H1 (cell line): ENCODE results near the gene LRRC27.

Experiments
- CHD2 ChIP-seq: IDR thresholded peaks from 2 replicates; pipeline ENCODE4 v1.6.1; 2012; ENCODE audit warnings: low read length, improper control_type of control experiment
- CTCF ChIP-seq, 3 experiments: IDR thresholded peaks; 1 replicate in 2 of 3; 2 replicates in 1 of 3; pipeline versions ENCODE4 v1.5.1 to v1.6.1; 2011; ENCODE audit warnings: low read length in 3 of 3, mild to moderate bottlenecking in 3 of 3, inconsistent platforms in 2 of 3, low read depth in 1 of 3, moderate library complexity in 1 of 3; ENCODE audit not compliant: insufficient read depth in 1 of 3; ENCODE audit errors: control extremely low read depth in 1 of 3
- POLR2A ChIP-seq, 2 experiments: IDR thresholded peaks; 1 replicate in 1 of 2; 2 replicates in 1 of 2; pipeline ENCODE4 v1.6.1; 2011; ENCODE audit warnings: low read depth in 2 of 2, low read length in 2 of 2, mild to moderate bottlenecking in 2 of 2; ENCODE audit errors: control extremely low read depth in 1 of 2
- SAP30 ChIP-seq: fragments of 300-600 bp; sonication (generic); IDR thresholded peaks from 2 replicates; pipeline ENCODE4 v1.7.1; 2012; ENCODE audit warnings: low read length, moderate library complexity, mild to moderate bottlenecking, inconsistent platforms; ENCODE audit not compliant: insufficient read depth, insufficient replicate concordance
- SP1 ChIP-seq: IDR thresholded peaks from 2 replicates; pipeline ENCODE4 v1.6.1; 2011; ENCODE audit warnings: low read depth, low read length

GRCh38 chr10:132291826-132292225, 40.2 kb upstream of the LRRC27 start:
- TF ChIP-seq SAP30 (no peak), CHD2 (no peak), SP1 (no peak), CTCF (IDR thresholded peaks at IDR 0.05; ENCODE audit: control extremely low read depth in 1 of 3, insufficient read depth in 1 of 3, low read depth in 1 of 3, low read length in 3 of 3) (no peak), POLR2A (IDR thresholded peaks at IDR 0.05; ENCODE audit: control extremely low read depth in 1 of 2, low read depth in 2 of 2, low read length in 2 of 2) (no peak)
